ENCODE data around the gene SP7. TPM values are rescaled to one million over a fixed set of nuclear protein-coding genes. Genes with fewer than 3 reads are reported as not detected.
"Not testable (repeated sequence)": the region's sequence is repeated elsewhere in the genome, so short reads cannot be mapped to it uniquely, and the experiment has no call there.

SP7 gene
- total and polyA plus RNA-seq, 2 donors from 2014 or later = not detected

GRCh38 chr12:53333289-53333688 is 2.9 kb downstream of the SP7 start:
- no peak overlapping the region for H3K4me3 ChIP-seq (ENCODE audit: low read length in 3 of 3)
- no peaks in the 10 kb centered on the region for H3K9me3 ChIP-seq (ENCODE audit: control insufficient read depth in 2 of 3, insufficient read depth in 1 of 3, low read length in 3 of 3)
- H3K4me1 ChIP-seq (ENCODE audit: control insufficient read depth in 2 of 3, insufficient read depth in 2 of 3, low read depth in 1 of 3, low read length in 3 of 3) = no peaks in the 10 kb centered on the region
- H3K36me3 ChIP-seq (ENCODE audit: control insufficient read depth in 2 of 3, insufficient read depth in 3 of 3, low read length in 3 of 3) = no peaks in the 10 kb centered on the region
- no peak overlapping the region for H3K27ac ChIP-seq (ENCODE audit: low read depth in 2 of 2, low read length in 2 of 2)
- peaks cover 2% of the 10 kb centered on the region for H3K27me3 ChIP-seq (ENCODE audit: control insufficient read depth, insufficient read depth, low read length)
- TF ChIP-seq, protein P1, sequence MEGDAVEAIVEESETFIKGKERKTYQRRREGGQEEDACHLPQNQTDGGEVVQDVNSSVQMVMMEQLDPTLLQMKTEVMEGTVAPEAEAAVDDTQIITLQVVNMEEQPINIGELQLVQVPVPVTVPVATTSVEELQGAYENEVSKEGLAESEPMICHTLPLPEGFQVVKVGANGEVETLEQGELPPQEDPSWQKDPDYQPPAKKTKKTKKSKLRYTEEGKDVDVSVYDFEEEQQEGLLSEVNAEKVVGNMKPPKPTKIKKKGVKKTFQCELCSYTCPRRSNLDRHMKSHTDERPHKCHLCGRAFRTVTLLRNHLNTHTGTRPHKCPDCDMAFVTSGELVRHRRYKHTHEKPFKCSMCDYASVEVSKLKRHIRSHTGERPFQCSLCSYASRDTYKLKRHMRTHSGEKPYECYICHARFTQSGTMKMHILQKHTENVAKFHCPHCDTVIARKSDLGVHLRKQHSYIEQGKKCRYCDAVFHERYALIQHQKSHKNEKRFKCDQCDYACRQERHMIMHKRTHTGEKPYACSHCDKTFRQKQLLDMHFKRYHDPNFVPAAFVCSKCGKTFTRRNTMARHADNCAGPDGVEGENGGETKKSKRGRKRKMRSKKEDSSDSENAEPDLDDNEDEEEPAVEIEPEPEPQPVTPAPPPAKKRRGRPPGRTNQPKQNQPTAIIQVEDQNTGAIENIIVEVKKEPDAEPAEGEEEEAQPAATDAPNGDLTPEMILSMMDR (IDR thresholded peaks at IDR 0.05; ENCODE audit: borderline replicate concordance, extremely low read depth, insufficient read depth) = no peak
- no peak for FAIRE-seq
- intact Hi-C loops (cut with DNase I) = loop anchor here (10.0 kb wide), 1 partner anchor 182 kb away; no protein-coding TSS in a partner anchor
- DNase-seq = peak in 1 of 5 donors; percentile 37
- H3K9ac ChIP-seq (ENCODE audit: low read length in 3 of 3) = no peak overlapping the region

DNA sequence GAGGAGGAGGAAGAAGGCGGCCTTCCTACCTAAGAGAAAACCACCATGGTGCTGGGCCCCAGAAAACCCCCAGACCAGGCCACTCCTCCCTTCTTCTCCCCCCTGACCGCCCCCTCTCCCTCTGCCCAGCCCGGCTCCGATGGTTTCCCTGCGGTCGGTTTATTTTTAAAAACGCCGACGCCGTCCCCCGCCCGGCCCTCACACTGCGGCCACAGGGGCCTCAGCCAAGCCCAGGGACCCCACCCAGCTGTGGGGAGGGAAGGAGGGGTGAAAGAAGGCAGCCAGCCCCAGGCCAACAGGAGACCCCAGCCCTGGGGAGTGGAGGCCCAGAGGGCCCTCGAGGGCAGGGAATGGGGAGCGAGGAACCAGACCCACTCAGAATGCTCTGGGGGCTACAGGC is 3.4 kb downstream of the SP7 start:
- FAIRE-seq (no peak), DNase-seq (peak in 1 of 5 donors; percentile 33)
- intact Hi-C loops (cut with DNase I) = loop anchor here (10.0 kb wide), 1 partner anchor 182 kb away; no protein-coding TSS in a partner anchor
- H3K4me3 ChIP-seq (ENCODE audit: low read length in 3 of 3) = no peak overlapping the region
- H3K4me1 ChIP-seq (ENCODE audit: control insufficient read depth in 2 of 3, insufficient read depth in 2 of 3, low read depth in 1 of 3, low read length in 3 of 3) = no peaks in the 10 kb centered on the region
- no peak overlapping the region for H3K27ac ChIP-seq (ENCODE audit: low read depth in 2 of 2, low read length in 2 of 2)
- H3K9ac ChIP-seq (ENCODE audit: low read length in 3 of 3) = no peak overlapping the region
- peaks cover 2% of the 10 kb centered on the region for H3K27me3 ChIP-seq (ENCODE audit: control insufficient read depth, insufficient read depth, low read length)
- TF ChIP-seq, protein P1 (IDR thresholded peaks at IDR 0.05; ENCODE audit: borderline replicate concordance, extremely low read depth, insufficient read depth) = no peak
- no peaks in the 10 kb centered on the region for H3K36me3 ChIP-seq (ENCODE audit: control insufficient read depth in 2 of 3, insufficient read depth in 3 of 3, low read length in 3 of 3)
- H3K9me3 ChIP-seq (ENCODE audit: control insufficient read depth in 2 of 3, insufficient read depth in 1 of 3, low read length in 3 of 3) = no peaks in the 10 kb centered on the region

- H3K4me1 ChIP-seq (ENCODE audit: control insufficient read depth in 2 of 3, insufficient read depth in 2 of 3, low read depth in 1 of 3, low read length in 3 of 3); H3K27me3 ChIP-seq (ENCODE audit: control insufficient read depth, insufficient read depth, low read length); H3K9ac ChIP-seq (ENCODE audit: low read length in 3 of 3); H3K36me3 ChIP-seq (ENCODE audit: control insufficient read depth in 2 of 3, insufficient read depth in 3 of 3, low read length in 3 of 3); H3K27ac ChIP-seq (ENCODE audit: low read depth in 2 of 2, low read length in 2 of 2); H3K4me3 ChIP-seq (ENCODE audit: low read length in 3 of 3); FAIRE-seq; H3K9me3 ChIP-seq (ENCODE audit: control insufficient read depth in 2 of 3, insufficient read depth in 1 of 3, low read length in 3 of 3): not testable (repeated sequence)
- DNase-seq = peak in 1 of 5 donors; percentile 3
- intact Hi-C loops (cut with DNase I) = loop anchor here (10.0 kb wide), 1 partner anchor 182 kb away; no protein-coding TSS in a partner anchor
Measured at GRCh38 chr12:53332339-53332738, 3.8 kb downstream of the SP7 start.

GRCh38 chr12:53330671-53331070 is 5.5 kb downstream of the SP7 start:
- Histone ChIP-seq H3K36me3 (ENCODE audit: control insufficient read depth in 2 of 3, insufficient read depth in 3 of 3, low read length in 3 of 3) (no peaks in the 10 kb centered on the region), H3K27me3 (ENCODE audit: control insufficient read depth, insufficient read depth, low read length) (no peaks in the 10 kb centered on the region), H3K4me1 (ENCODE audit: control insufficient read depth in 2 of 3, insufficient read depth in 2 of 3, low read depth in 1 of 3, low read length in 3 of 3) (peaks cover 0 to 2% (median 0%) of the 10 kb centered on the region in 3 donors), H3K4me3 (ENCODE audit: low read length in 3 of 3) (no peak overlapping the region), H3K27ac (ENCODE audit: low read depth in 2 of 2, low read length in 2 of 2) (no peak overlapping the region), H3K9ac (ENCODE audit: low read length in 3 of 3) (no peak overlapping the region), H3K9me3 (ENCODE audit: control insufficient read depth in 2 of 3, insufficient read depth in 1 of 3, low read length in 3 of 3) (no peaks in the 10 kb centered on the region)
- intact Hi-C loops (cut with DNase I) = loop anchor here (10.0 kb wide), 1 partner anchor 184 kb away; no protein-coding TSS in a partner anchor
- TF ChIP-seq, protein P1 (IDR thresholded peaks at IDR 0.05; ENCODE audit: borderline replicate concordance, extremely low read depth, insufficient read depth) = no peak
- peak in 1 of 5 donors; percentile 45 for DNase-seq
- no peak for FAIRE-seq
